Measurements from ENCODE around the gene PTDSS2.

DNA sequence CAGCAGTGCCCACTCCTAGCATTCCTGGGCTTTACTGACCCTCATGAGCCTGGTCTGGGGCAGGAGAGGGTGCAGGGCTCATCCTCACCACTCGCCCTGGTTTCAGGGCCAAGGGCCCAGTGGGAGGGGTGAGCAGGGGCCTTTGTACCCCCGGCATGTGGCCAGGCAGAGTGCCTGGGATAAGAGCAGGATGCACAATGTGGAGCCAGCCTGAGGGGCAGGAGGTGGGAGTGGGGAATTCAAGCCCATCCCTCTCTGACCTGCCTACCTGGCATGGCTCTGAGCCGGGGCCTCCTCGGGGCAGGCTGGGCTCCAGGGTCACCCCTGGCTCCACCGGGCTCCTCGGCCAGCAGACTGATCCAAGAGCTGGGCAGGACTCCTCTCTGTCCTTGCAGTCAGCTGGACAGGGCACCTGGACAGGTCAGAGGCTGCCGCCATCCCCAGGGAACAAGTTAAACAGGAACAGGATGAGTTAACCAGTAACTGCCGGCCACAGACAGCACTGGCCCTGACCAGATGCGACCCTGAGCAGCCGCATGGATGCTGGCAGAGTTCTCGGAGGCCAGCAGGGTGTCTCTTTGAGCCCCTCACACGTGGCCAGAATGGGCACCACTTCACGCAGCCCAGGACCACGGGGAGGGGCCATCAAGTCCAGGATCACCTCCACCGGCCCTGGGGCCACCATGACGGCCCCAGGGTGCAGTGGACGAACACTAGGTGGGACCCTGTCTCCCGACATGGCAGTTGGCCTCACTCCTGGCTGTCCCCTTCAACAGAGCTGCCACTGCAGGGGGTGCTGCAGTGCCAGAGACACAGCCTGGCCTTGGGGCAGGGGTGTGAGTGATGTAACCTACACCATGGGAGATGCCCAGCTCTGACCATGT is 40.2 kb upstream of the PTDSS2 start:
- TF ChIP-seq CEBPB (IDR thresholded peaks at IDR 0.05; ENCODE audit: low read depth, low read length) (no peak), ELK1 (IDR thresholded peaks at IDR 0.05; ENCODE audit: borderline replicate concordance, low read depth, low read length) (no peak), POLR2A (IDR thresholded peaks at IDR 0.05; ENCODE audit: low read depth, low read length) (no peak), RFX5 (IDR thresholded peaks at IDR 0.05; ENCODE audit: low read depth, low read length) (no peak), CHD1 (IDR thresholded peaks at IDR 0.05; ENCODE audit: low read depth, low read length) (no peak), MXI1 (IDR thresholded peaks at IDR 0.05; ENCODE audit: borderline replicate concordance, low read depth, low read length) (no peak), SMC3 (IDR thresholded peaks at IDR 0.05; ENCODE audit: low read depth, low read length) (no peak), RAD21 (IDR thresholded peaks at IDR 0.05; ENCODE audit: low read length) (no peak)
- TF ChIP-seq, protein P1, sequence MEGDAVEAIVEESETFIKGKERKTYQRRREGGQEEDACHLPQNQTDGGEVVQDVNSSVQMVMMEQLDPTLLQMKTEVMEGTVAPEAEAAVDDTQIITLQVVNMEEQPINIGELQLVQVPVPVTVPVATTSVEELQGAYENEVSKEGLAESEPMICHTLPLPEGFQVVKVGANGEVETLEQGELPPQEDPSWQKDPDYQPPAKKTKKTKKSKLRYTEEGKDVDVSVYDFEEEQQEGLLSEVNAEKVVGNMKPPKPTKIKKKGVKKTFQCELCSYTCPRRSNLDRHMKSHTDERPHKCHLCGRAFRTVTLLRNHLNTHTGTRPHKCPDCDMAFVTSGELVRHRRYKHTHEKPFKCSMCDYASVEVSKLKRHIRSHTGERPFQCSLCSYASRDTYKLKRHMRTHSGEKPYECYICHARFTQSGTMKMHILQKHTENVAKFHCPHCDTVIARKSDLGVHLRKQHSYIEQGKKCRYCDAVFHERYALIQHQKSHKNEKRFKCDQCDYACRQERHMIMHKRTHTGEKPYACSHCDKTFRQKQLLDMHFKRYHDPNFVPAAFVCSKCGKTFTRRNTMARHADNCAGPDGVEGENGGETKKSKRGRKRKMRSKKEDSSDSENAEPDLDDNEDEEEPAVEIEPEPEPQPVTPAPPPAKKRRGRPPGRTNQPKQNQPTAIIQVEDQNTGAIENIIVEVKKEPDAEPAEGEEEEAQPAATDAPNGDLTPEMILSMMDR (conservative IDR thresholded peaks at IDR 0.05; ENCODE audit: low read depth, low read length), result no peak
